NCI-H446 (cell line): ENCODE measurements around the gene SLC7A10.
"Not testable (repeated sequence)": the region's sequence is repeated elsewhere in the genome, so short reads cannot be mapped to it uniquely, and the experiment has no call there.

ENCODE experiments used
- DNase-seq, 2 experiments: peaks; one replicate each; lab custom pipeline; 2025; lab: John Stamatoyannopoulos, UW

SLC7A10 gene

DNA sequence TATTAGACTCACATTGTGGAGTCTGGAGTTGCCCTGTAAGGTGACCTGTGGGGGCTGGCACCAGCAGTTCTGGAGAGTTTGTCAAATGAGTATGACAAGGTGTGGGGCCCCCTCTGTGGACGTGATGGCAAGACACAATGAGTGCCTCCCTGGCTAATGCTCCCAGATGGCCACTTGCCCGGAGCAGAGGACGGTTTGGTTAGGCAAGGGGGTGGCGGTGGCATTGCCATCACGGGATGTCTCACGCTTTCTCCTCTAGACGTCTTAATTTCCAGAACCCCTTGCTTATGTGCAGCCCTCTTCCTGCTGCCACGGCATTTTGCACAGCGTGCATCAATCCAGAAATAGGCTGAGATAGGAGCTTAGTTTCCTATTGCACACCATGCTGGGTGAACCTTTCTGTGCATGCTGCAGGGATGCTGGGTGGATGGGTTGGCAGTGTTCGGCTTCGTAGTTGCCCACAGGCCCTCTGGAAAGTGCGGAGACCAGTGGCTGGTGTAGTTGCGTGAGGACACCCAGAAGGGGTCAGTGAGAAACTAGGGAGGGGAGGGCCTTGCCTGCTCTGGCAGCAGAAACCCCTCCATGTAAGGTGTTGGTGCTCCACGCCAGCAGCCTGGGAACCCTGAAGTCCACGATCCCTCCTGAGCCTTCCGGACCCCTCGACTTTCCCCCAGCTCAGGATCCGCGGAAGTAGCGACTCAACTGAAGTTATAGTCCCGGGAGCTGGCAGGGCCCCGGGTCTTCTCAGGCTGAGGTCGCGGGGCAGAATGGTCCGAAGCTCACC lies 49.6 kb downstream of the SLC7A10 start:
- no peak for DNase-seq

DNA sequence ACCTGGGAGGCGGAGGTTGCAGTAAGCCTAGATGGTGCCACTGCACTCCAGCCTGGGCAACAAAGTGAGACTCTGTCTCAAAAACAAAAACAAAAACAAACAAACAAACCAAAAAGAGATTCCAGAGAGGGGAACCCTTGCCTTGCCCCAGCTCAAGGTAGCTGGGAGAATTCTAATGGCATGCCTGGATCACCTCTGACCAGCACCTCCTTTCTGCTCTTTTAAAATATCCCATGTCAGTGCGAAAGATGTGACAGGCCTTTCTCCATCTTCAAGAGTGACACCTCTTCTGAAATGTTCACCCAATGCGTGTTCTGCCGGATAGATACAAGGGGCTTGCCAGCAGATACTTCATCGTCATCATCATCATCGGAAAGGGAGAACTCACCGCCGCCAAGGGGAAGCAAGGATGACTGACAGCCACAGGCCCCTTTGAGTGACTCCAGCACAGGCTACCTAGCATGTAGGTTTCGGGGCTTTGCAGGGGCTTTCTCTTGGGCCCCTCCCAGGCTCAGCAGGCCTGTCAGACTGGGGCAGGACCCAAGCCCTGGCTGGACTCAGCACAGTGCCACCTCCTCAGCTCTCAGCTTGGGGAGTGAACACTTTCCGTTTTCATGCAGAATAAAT lies 50.4 kb downstream of the SLC7A10 start:
- DNase-seq = no peak

DNA sequence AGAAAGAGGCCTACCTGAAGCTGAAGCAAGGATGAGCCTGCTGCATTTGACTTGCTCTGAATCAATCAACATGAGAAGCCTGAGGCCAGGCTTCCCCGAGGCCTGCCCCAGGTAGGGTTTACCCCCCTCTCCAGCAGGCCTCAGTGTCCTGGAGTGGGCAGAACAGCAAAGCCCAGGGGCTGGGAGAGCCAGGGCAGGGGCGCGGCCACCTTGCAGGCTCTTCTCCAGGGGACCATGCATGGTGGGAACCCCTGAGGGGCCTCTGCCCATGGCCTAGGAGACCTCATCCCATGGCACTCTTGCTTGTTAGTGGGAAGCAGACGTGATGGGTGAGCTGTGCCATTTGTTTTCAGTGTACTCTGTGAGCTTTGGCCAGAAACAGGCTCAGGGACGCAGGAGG lies 51.5 kb downstream of the SLC7A10 start:
- no peak for DNase-seq

DNA sequence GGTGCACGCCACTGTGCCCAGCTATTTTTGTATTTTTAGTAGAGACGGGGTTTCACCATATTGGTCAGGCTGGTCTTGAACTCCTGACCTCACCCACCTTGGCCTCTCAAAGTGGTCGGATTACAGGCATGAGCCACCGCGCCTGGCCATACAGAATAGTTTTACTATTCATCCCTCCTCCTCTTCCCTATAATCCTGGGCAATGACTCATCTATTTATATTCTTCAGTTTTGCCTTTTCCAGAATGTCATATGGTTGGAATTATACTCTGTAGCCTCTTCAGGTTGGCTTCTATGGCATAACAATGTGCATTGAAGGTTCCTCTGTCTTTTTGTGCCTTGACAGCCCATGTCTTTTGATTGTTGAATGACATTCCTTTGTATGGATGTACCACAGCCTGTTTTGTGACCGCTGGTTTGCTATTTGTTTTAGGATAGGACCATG lies 53.7 kb downstream of the SLC7A10 start:
- no peak for DNase-seq

DNA sequence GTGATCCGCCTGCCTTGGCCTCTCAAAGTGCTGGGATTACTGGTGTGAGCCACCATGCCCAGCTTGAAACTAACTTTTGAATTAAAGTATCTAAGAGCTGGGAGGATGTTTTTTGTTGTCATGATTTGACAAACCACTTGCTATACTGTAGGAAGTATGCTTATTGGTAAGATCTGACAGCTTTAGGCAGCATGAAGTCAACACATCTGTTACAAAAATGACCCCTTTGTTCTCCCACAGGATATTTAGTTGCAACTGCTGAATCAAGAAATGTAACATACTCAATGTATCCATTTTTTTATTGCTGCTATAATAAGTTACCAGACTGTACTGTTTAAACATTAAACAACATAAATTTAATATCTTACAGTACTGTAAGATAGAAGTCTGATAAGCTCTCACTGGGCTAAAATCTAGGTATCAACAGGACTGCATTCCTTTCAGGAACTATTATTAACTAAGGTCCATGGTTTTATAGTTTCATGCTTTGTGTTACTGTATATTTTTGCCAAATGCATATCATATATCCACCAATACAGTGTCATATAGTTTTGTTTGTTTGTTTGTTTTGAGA lies 54.3 kb downstream of the SLC7A10 start:
- no peak for DNase-seq

DNA sequence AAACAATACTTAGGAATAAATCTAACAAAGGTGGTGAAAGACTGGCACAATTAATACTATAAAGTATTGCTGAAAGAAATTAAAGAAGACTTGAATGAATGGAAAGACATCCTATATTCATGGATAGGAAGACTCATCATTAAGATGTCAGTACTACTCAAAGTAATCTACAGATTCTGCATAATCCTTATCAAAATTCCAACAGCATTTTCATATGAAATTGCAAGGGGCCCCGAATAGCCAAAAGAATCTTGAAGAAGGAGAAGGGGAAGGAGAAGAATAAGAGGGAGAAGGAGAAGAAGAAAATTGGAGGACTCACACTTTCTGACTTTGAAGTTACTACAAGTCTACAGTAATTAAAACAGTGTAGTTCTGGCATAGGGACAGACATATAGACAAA lies 57.1 kb downstream of the SLC7A10 start:
- no peak for DNase-seq

DNA sequence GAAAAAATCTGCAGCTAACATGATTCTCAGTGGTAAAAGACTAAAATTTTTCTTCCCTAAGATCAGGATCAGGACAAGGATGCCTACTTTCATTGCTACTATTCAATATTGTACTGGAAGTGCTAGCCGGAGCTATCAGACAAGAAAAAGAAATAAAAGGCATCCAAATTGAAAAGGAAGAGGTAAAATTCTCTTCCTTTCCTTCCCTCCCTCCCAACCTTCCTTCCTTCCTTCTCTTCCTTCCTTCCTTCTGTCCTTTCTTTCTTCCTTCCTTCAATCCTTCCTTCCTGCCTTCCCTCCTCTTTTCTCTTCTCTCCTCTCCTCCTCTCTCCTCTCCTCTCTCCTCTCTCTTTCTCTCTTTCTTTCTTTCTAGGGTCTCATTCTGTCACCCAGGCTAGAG lies 58.2 kb downstream of the SLC7A10 start:
- no peak for DNase-seq

DNA sequence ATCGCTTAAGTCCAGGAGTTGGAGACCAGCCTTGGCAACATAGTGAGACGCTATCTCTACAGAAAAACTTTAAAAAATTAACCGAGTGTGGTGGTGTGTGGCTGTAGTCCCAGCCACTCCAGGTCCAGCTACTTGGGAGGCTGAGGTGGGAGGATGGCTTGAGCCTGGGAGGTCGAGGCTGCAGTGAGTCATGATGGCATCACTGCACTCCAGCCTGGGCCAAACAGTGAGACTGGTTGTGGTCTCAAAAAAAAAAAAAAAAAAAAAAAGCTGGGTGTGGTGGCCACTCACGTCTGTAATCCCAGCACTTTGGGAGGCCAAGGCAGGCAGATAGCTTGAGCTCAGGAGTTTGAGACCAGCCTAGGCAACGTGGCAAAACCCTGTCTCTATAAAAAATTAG lies 59.6 kb downstream of the SLC7A10 start:
- DNase-seq = not testable (repeated sequence)

DNA sequence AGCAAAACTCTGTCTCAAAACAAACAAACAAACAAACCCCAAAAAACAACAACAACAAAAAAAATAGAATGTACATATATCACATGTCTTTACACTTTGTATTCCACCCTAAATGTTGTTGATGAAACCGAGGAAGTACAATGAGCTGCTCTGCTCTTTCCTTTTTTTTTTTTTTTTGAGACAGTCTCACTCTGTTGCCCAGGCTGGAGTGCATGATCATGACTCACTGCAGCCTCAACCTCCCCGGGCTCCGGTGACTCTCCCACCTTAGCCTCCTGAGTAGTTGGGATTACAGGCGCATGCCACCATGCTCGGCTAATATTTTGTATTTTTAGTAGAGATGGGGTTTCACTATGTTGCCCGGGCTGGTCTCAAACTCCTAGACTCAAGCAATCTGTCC lies 62.2 kb downstream of the SLC7A10 start:
- no peak for DNase-seq

DNA sequence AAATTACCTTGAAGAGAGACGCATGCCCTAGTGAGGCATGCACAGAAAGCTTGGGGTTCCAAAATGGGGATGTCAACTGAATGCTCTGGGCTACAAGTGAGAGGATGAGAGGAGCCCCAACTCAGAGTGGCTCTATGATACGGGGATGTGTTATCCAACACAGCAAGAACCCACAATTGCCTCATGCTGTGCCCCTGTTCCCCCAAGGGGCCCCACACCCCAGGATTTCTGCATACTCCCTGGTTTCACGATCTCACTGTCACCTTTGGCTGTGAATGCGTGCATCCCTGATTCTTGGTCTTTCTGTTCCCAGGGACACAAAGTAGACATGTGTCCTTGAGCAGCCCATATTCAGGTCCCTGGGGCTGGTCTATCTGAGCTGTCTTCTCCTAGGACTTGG lies 64.4 kb downstream of the SLC7A10 start:
- no peak for DNase-seq

DNA sequence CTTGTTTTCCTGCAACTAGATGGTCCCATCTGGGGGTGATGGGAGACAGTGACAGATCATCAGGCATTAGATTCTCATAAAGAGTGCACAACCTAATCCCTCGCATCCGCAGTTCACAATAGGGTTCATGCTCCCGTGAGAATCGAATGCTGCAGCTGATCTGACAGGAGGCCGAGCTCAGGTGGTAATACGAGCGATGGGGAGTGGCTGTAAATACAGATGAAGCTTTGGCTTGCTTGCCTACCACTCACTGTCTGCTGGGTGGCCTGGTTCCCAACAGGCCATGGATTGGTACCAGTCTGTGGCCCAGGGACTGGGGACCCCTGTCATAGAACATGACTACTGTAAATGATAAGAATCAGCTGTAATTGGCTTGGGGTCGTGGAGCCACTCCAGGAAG lies 65.8 kb downstream of the SLC7A10 start:
- no peak for DNase-seq

DNA sequence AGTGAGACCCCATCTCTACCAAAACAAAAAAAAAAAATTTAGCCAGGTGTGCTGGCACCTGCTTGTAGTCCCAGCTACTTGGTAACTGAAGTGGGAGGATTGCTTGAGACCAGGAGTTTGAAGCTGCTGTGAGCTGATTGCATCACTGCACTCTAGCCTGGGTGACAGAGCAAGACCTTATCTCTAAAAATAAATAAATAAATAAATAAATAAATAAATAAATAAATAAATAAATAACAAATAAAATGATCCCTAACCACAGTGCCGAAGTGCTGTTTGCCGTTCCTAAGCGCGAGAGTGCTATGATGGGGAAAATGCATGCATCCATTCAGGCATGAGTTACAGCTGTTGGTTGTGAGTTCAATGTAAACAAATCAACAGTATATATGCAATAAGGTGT lies 66.5 kb downstream of the SLC7A10 start:
- no peak for DNase-seq
